Measurements from ENCODE around the gene SYT3. TPM values are rescaled to one million over a fixed set of nuclear protein-coding genes. Genes with fewer than 3 reads are reported as not detected.
"Not testable (repeated sequence)": the region's sequence is repeated elsewhere in the genome, so short reads cannot be mapped to it uniquely, and the experiment has no call there.

Gene SYT3
- total RNA-seq, 2 donors from 2014 or later, result not detected

- DNase-seq (ENCODE audit: low spot score), result no peak
- H3K4me3 ChIP-seq, result no peak overlapping the region
- TF ChIP-seq CTCF (IDR thresholded peaks at IDR 0.05), result no peak
- H3K4me1 ChIP-seq (ENCODE audit: control insufficient read depth in 1 of 2, low read depth in 2 of 2), result no peaks in the 10 kb centered on the region
- H3K36me3 ChIP-seq, result no peaks in the 10 kb centered on the region
- no peaks in the 10 kb centered on the region for H3K27me3 ChIP-seq (replicated peaks; ENCODE audit: insufficient read depth)
- no peak overlapping the region for H3K27ac ChIP-seq
- ATAC-seq (ENCODE audit: insufficient number of reproducible peaks, low FRiP score, low read depth), result no peak
- H3K9me3 ChIP-seq, result no peaks in the 10 kb centered on the region
These were observed 14.6 kb downstream of the SYT3 start for GRCh38 chr19:50624949-50625600.

- H3K36me3 ChIP-seq; H3K9me3 ChIP-seq; DNase-seq (ENCODE audit: low spot score); H3K4me1 ChIP-seq (ENCODE audit: control insufficient read depth in 1 of 2, low read depth in 2 of 2); H3K4me3 ChIP-seq; ATAC-seq (ENCODE audit: insufficient number of reproducible peaks, low FRiP score, low read depth); H3K27me3 ChIP-seq (replicated peaks; ENCODE audit: insufficient read depth); H3K27ac ChIP-seq: not testable (repeated sequence)
These were observed 19.2 kb downstream of the SYT3 start for GRCh38 chr19:50620394-50620906.

- not testable (repeated sequence) for H3K9me3 ChIP-seq; H3K27me3 ChIP-seq (replicated peaks; ENCODE audit: insufficient read depth); DNase-seq (ENCODE audit: low spot score); H3K27ac ChIP-seq; H3K4me3 ChIP-seq; H3K36me3 ChIP-seq; H3K4me1 ChIP-seq (ENCODE audit: control insufficient read depth in 1 of 2, low read depth in 2 of 2); ATAC-seq (ENCODE audit: insufficient number of reproducible peaks, low FRiP score, low read depth)
These were observed 20.5 kb downstream of the SYT3 start for GRCh38 chr19:50619184-50619583.

GRCh38 chr19:50618379-50618778 is 21.3 kb downstream of the SYT3 start:
- H3K4me1 ChIP-seq (ENCODE audit: control insufficient read depth in 1 of 2, low read depth in 2 of 2); H3K27ac ChIP-seq; H3K9me3 ChIP-seq; H3K4me3 ChIP-seq; DNase-seq (ENCODE audit: low spot score); H3K36me3 ChIP-seq; ATAC-seq (ENCODE audit: insufficient number of reproducible peaks, low FRiP score, low read depth); H3K27me3 ChIP-seq (replicated peaks; ENCODE audit: insufficient read depth): not testable (repeated sequence)

- ATAC-seq (ENCODE audit: insufficient number of reproducible peaks, low FRiP score, low read depth); DNase-seq (ENCODE audit: low spot score); H3K27ac ChIP-seq; H3K4me1 ChIP-seq (ENCODE audit: control insufficient read depth in 1 of 2, low read depth in 2 of 2); H3K9me3 ChIP-seq; H3K27me3 ChIP-seq (replicated peaks; ENCODE audit: insufficient read depth); H3K4me3 ChIP-seq; H3K36me3 ChIP-seq: not testable (repeated sequence)
These were observed 26.9 kb downstream of the SYT3 start for GRCh38 chr19:50612504-50613404.

GRCh38 chr19:50607874-50608785 is 31.6 kb downstream of the SYT3 start:
- Histone ChIP-seq H3K9me3 (no peaks in the 10 kb centered on the region), H3K27me3 (replicated peaks; ENCODE audit: insufficient read depth) (no peaks in the 10 kb centered on the region), H3K36me3 (no peaks in the 10 kb centered on the region), H3K4me1 (ENCODE audit: control insufficient read depth in 1 of 2, low read depth in 2 of 2) (no peaks in the 10 kb centered on the region), H3K4me3 (no peak overlapping the region), H3K27ac (no peak overlapping the region)
- no peak for TF ChIP-seq CTCF (IDR thresholded peaks at IDR 0.05)
- DNase-seq (ENCODE audit: low spot score) (no peak), ATAC-seq (ENCODE audit: insufficient number of reproducible peaks, low FRiP score, low read depth) (no peak)

All from thoracic aorta (tissue), 2 donors.